GM19023 (cell line): Measurements from ENCODE around the gene LHFPL6.

ENCODE experiments used
- ATAC-seq: cut with Tn5 transposase; IDR thresholded peaks from one replicate; pipeline ENCODE4 v1.9.1; 2021; ENCODE audit warnings: mild to moderate bottlenecking, moderate library complexity; ENCODE audit not compliant: unreplicated experiment

Gene LHFPL6

GRCh38 chr13:39417643-39418042 is 185.3 kb downstream of the LHFPL6 start:
- ATAC-seq: no peak

- no peak for ATAC-seq
These were observed 185.9 kb downstream of the LHFPL6 start for GRCh38 chr13:39417131-39417530.

- no peak for ATAC-seq
These were observed 187.8 kb downstream of the LHFPL6 start for GRCh38 chr13:39415008-39415802.

GRCh38 chr13:39414339-39414738 is 188.7 kb downstream of the LHFPL6 start:
- no peak for ATAC-seq

- ATAC-seq: no peak
These were observed 191.5 kb downstream of the LHFPL6 start for GRCh38 chr13:39411511-39411910.

GRCh38 chr13:39410964-39411363 is 192.0 kb downstream of the LHFPL6 start:
- no peak for ATAC-seq

- no peak for ATAC-seq
These were observed 192.7 kb downstream of the LHFPL6 start for GRCh38 chr13:39410096-39410901.

- no peak for ATAC-seq
These were observed 194.5 kb downstream of the LHFPL6 start for GRCh38 chr13:39408512-39408911.

- ATAC-seq: no peak
These were observed 195.2 kb downstream of the LHFPL6 start for GRCh38 chr13:39407786-39408185.

- no peak for ATAC-seq
These were observed 195.9 kb downstream of the LHFPL6 start for GRCh38 chr13:39407138-39407537.

GRCh38 chr13:39406688-39407087 is 196.3 kb downstream of the LHFPL6 start:
- ATAC-seq: peak; percentile 48

- ATAC-seq: no peak
These were observed 197.3 kb downstream of the LHFPL6 start for GRCh38 chr13:39405596-39406205.

GRCh38 chr13:39405107-39405506 is 197.9 kb downstream of the LHFPL6 start:
- no peak for ATAC-seq

- no peak for ATAC-seq
These were observed 199.9 kb downstream of the LHFPL6 start for GRCh38 chr13:39403106-39403505.

GRCh38 chr13:39402221-39402970 is 200.6 kb downstream of the LHFPL6 start:
- ATAC-seq: no peak

GRCh38 chr13:39401756-39402155 is 201.2 kb downstream of the LHFPL6 start:
- ATAC-seq: no peak

- no peak for ATAC-seq
These were observed 201.8 kb downstream of the LHFPL6 start for GRCh38 chr13:39401046-39401705.

GRCh38 chr13:39399102-39399501 is 203.9 kb downstream of the LHFPL6 start:
- ATAC-seq: no peak

GRCh38 chr13:39397896-39398265 is 205.1 kb downstream of the LHFPL6 start:
- no peak for ATAC-seq

GRCh38 chr13:39397226-39397895 is 205.6 kb downstream of the LHFPL6 start:
- no peak for ATAC-seq
